B cell (primary cell): ENCODE results near the gene ATP10B. TPM values are rescaled to one million over a fixed set of nuclear protein-coding genes. Genes with fewer than 3 reads are reported as not detected.

Source experiments
- ATAC-seq: fragments of 200-7000 bp; cut with Tn5 transposase; one replicate; pipeline ENCODE4 v1.10.0; 2021; ENCODE audit warnings: low read depth, mild to moderate bottlenecking, moderate number of reproducible peaks, moderate library complexity
- CTCF ChIA-PET: fragments of 350-600 bp; sonication (Branson Sonifier 250); formaldehyde crosslinking; loops from one replicate; lab custom pipeline; 2021; ENCODE audit warnings: antibody characterized with exemption, inconsistent platforms; lab: Charles Lee
- POLR2A ChIA-PET: fragments of 350-600 bp; sonication (Branson Sonifier 250); formaldehyde crosslinking; loops from one replicate; lab custom pipeline; 2021; ENCODE audit warnings: antibody characterized with exemption; lab: Charles Lee
- DNase-seq: peaks from one replicate; pipeline ENCODE4 v3.0.0; 2013
- H2AFZ ChIP-seq: 2 replicates; pipeline ENCODE4 v1.6.1; 2012; ENCODE audit warnings: mild to moderate bottlenecking, low read depth, low read length; ENCODE audit not compliant: insufficient read depth, poor library complexity, severe bottlenecking
- H3K27ac ChIP-seq, 2 donors: 1 replicate in 1 of 2; 2 replicates in 1 of 2; pipeline ENCODE4 v1.5.1; 2012 to 2013; ENCODE audit warnings: low read length in 2 of 2, mild to moderate bottlenecking in 2 of 2, moderate library complexity in 1 of 2
- H3K27me3 ChIP-seq, 4 experiments: fragments of 200-600 bp in 1 of 4; sonication (generic) in 1 of 4; replicated peaks in 1 of 4; 1 replicate in 2 of 4; 2 replicates in 2 of 4; pipeline versions ENCODE4 v1.6.1 to v1.7.0; 2013 to 2016; ENCODE audit warnings: low read length in 3 of 4, mild to moderate bottlenecking in 2 of 4, mixed read lengths in 1 of 4, moderate library complexity in 1 of 4; ENCODE audit not compliant: insufficient read depth in 4 of 4, control insufficient read depth in 3 of 4; ENCODE audit errors: control extremely low read depth in 1 of 4
- H3K36me3 ChIP-seq, 2 experiments: replicated peaks in 1 of 2; 1 replicate in 1 of 2; 2 replicates in 1 of 2; pipeline versions ENCODE4 v1.6.1 to v1.7.1; 2013; ENCODE audit warnings: low read length in 1 of 2; ENCODE audit not compliant: insufficient read depth in 2 of 2, control insufficient read depth in 1 of 2; ENCODE audit errors: control extremely low read depth in 1 of 2, extremely low read depth in 1 of 2
- H3K4me1 ChIP-seq, 2 donors: fragments of 200-600 bp in 1 of 2; sonication (generic) in 1 of 2; 1 replicate in 1 of 2; 2 replicates in 1 of 2; pipeline versions ENCODE4 v1.5.1 to v1.6.1; 2013 to 2017; ENCODE audit warnings: low read length in 2 of 2; ENCODE audit not compliant: control insufficient read depth in 2 of 2, insufficient read depth in 2 of 2
- H3K4me2 ChIP-seq: replicated peaks from 2 replicates; pipeline ENCODE3; 2012; ENCODE audit warnings: mild to moderate bottlenecking, low read depth, low read length; ENCODE audit not compliant: poor library complexity, severe bottlenecking
- H3K4me3 ChIP-seq, 5 experiments: fragments of 200-600 bp in 1 of 5; sonication (generic) in 1 of 5; 1 replicate in 3 of 5; 2 replicates in 2 of 5; pipeline versions ENCODE4 v1.5.1 to v1.7.0; 2011 to 2016; ENCODE audit warnings: low read length in 4 of 5, mild to moderate bottlenecking in 4 of 5, low read depth in 2 of 5, control low read depth in 1 of 5, moderate library complexity in 1 of 5; ENCODE audit not compliant: insufficient read depth in 1 of 5; ENCODE audit errors: control extremely low read depth in 1 of 5, extremely low read depth in 1 of 5
- H3K79me2 ChIP-seq: fragments of 200-600 bp; sonication (generic); one replicate; pipeline ENCODE4 v1.6.0; 2016; ENCODE audit warnings: low read length; ENCODE audit not compliant: control insufficient read depth, insufficient read depth
- H3K9ac ChIP-seq: fragments of 200-600 bp; sonication (generic); 2 replicates; pipeline ENCODE4 v1.6.1; 2017; ENCODE audit warnings: mild to moderate bottlenecking, low read length, moderate library complexity
- H3K9me3 ChIP-seq, 3 donors: one replicate each; pipeline versions ENCODE4 v1.6.1 to v1.7.1; 2013; ENCODE audit warnings: low read length in 2 of 3; ENCODE audit not compliant: control insufficient read depth in 2 of 3, insufficient read depth in 1 of 3; ENCODE audit errors: control extremely low read depth in 1 of 3
- H4K20me1 ChIP-seq: 2 replicates; pipeline ENCODE4 v1.6.0; 2012; ENCODE audit warnings: mild to moderate bottlenecking, low read length; ENCODE audit not compliant: insufficient read depth, control insufficient read depth, poor library complexity, severe bottlenecking
- H3K27ac Mint-ChIP-seq: one replicate; pipeline ENCODE4 v1.8.0; 2021; ENCODE audit warnings: mixed read lengths
- H3K27me3 Mint-ChIP-seq: one replicate; pipeline ENCODE4 v1.8.0; 2021; ENCODE audit warnings: mixed read lengths
- H3K4me1 Mint-ChIP-seq: one replicate; pipeline ENCODE4 v1.8.0; 2021; ENCODE audit warnings: mixed read lengths
- H3K4me3 Mint-ChIP-seq: one replicate; pipeline ENCODE4 v1.8.0; 2021; ENCODE audit warnings: mixed read lengths
- H3K9me3 Mint-ChIP-seq: one replicate; pipeline ENCODE4 v1.8.0; 2022; ENCODE audit warnings: mixed read lengths; ENCODE audit not compliant: insufficient read depth
- CTCF ChIP-seq: fragments of 200-600 bp; IDR thresholded peaks from one replicate; pipeline ENCODE4 v1.8.0; 2022; ENCODE audit warnings: antibody characterized with exemption, mild to moderate bottlenecking
- EZH2 ChIP-seq: IDR thresholded peaks from 2 replicates; pipeline ENCODE4 v1.6.1; 2012; ENCODE audit warnings: borderline replicate concordance, low read depth, mild to moderate bottlenecking, moderate library complexity, low read length; ENCODE audit not compliant: insufficient read depth, poor library complexity, severe bottlenecking
- WGBS: methylation state at CpG from one replicate; pipeline ENCODE4 v1.1.5; 2013; ENCODE audit warnings: missing lambda C conversion rate; ENCODE audit not compliant: insufficient coverage; 5-methylcytosine and 5-hydroxymethylcytosine counted together
- intact Hi-C: fragments of 100-400 bp; cut with micrococcal nuclease; formaldehyde crosslinking; loops from one replicate; pipeline ENCODE4 v1.10.0; 2022
- polyA plus RNA-seq: library from polyadenylated mRNA; depleted of rRNA; stranded (reverse); fragments of >200 nt; gene quantifications from 2 replicates; pipeline ENCODE4 v1.2.3, GENCODE V29; 2012
- total RNA-seq, 2 donors: library from RNA; stranded (reverse); fragments of 120-200 nt in 1 of 2; gene quantifications; 1 replicate in 1 of 2; 2 replicates in 1 of 2; pipeline versions ENCODE4 v1.2.3 to v1.2.4, GENCODE V29; 2013 to 2022

The ATP10B gene
- total and polyA plus RNA-seq, 2 donors (not counting 1 experiment from before 2014, with no cell fraction given) = not detected

- H3K36me3 ChIP-seq = no peaks in the 10 kb centered on the region
- no peaks in the 10 kb centered on the region for H3K9me3 ChIP-seq
- no peak for TF ChIP-seq CTCF
- TF ChIP-seq EZH2 = no peak
- intact Hi-C loops = no loop called here
- CTCF ChIA-PET = no interaction called here
- H3K9ac ChIP-seq = no peak overlapping the region
- H3K4me1 ChIP-seq = no peaks in the 10 kb centered on the region
- 83% methylated on average over 5 of the region's 6 CpGs for WGBS
- ATAC-seq = no peak
- no peaks in the 10 kb centered on the region for H3K27me3 ChIP-seq
- Mint-ChIP-seq H3K4me1 (no peaks in the 10 kb centered on the region), H3K4me3 (no peak overlapping the region), H3K9me3 (no peaks in the 10 kb centered on the region), H3K27ac (no peak overlapping the region), H3K27me3 (peaks cover 8% of the 10 kb centered on the region)
- no peak for DNase-seq
- no peak overlapping the region for H3K4me3 ChIP-seq
- no peak overlapping the region for H3K27ac ChIP-seq
- H2AFZ ChIP-seq = no peak overlapping the region
- no peaks in the 10 kb centered on the region for H4K20me1 ChIP-seq
- no peaks in the 10 kb centered on the region for H3K79me2 ChIP-seq
- POLR2A ChIA-PET = no interaction called here
- H3K4me2 ChIP-seq = no peak overlapping the region
These were observed 46.6 kb downstream of the ATP10B start for GRCh38 chr5:160805376-160805775.

- ATAC-seq = no peak
These were observed 49.4 kb downstream of the ATP10B start for GRCh38 chr5:160802592-160802991.

More at GRCh38 chr5:160802592-160802991, 49.4 kb downstream of the ATP10B start:
- TF ChIP-seq CTCF (no peak), EZH2 (no peak)
- H2AFZ ChIP-seq = no peak overlapping the region
- POLR2A ChIA-PET = no interaction called here
- H3K9ac ChIP-seq = no peak overlapping the region
- H3K36me3 ChIP-seq = no peaks in the 10 kb centered on the region
- peaks cover 7 to 9% of the 10 kb centered on the region in 2 donors for H3K4me1 ChIP-seq
- CTCF ChIA-PET = no interaction called here
- Mint-ChIP-seq H3K27ac (no peak overlapping the region), H3K4me1 (peaks cover 9% of the 10 kb centered on the region), H3K27me3 (no peaks in the 10 kb centered on the region), H3K9me3 (no peaks in the 10 kb centered on the region), H3K4me3 (no peak overlapping the region)
- no peaks in the 10 kb centered on the region for H3K79me2 ChIP-seq
- H3K9me3 ChIP-seq = no peaks in the 10 kb centered on the region
- no peaks in the 10 kb centered on the region for H3K27me3 ChIP-seq
- H4K20me1 ChIP-seq = no peaks in the 10 kb centered on the region
- no peak overlapping the region for H3K27ac ChIP-seq
- H3K4me3 ChIP-seq = no peak overlapping the region
- no peak for DNase-seq
- no CpG with 5 or more reads among the region's 2 CpGs for WGBS
- intact Hi-C loops = no loop called here
- H3K4me2 ChIP-seq = no peak overlapping the region
